GM11168 (cell line): ENCODE results near the gene PCYOX1L.

Source experiments
- in situ Hi-C: fragments of 300-500 bp; cut with MboI; formaldehyde crosslinking; loops from one replicate; pipeline ENCODE4 v1.12.0; 2022; ENCODE audit warnings: low sequenced_read_pairs; ENCODE audit not compliant: unreplicated experiment

The PCYOX1L gene

GRCh38 chr5:149333711-149334443 lies 24.0 kb upstream of the PCYOX1L start:
- in situ Hi-C loops: no loop called here

GRCh38 chr5:149337736-149338135 lies 20.1 kb upstream of the PCYOX1L start:
- in situ Hi-C loops: no loop called here

- in situ Hi-C loops: no loop called here
Observed at GRCh38 chr5:149338364-149338763, 19.5 kb upstream of the PCYOX1L start.

- in situ Hi-C loops: no loop called here
Observed at GRCh38 chr5:149340920-149341319, 16.9 kb upstream of the PCYOX1L start.

GRCh38 chr5:149341876-149342275 lies 16.0 kb upstream of the PCYOX1L start:
- in situ Hi-C loops: no loop called here

GRCh38 chr5:149344151-149344550 lies 13.7 kb upstream of the PCYOX1L start:
- in situ Hi-C loops: no loop called here

GRCh38 chr5:149345147-149345891 lies 12.5 kb upstream of the PCYOX1L start, which contains the start of gene GRPEL2:
Gene GRPEL2, plus strand, starts transcription at chr5:149345499. Its CDS starts 41 bp downstream, at chr5:149345540.
- in situ Hi-C loops: no loop called here

- in situ Hi-C loops: no loop called here
Observed at GRCh38 chr5:149345892-149346222, 12.0 kb upstream of the PCYOX1L start.

GRCh38 chr5:149348518-149348917 lies 9.3 kb upstream of the PCYOX1L start:
- in situ Hi-C loops: no loop called here

- in situ Hi-C loops: no loop called here
Observed at GRCh38 chr5:149349382-149349781, 8.5 kb upstream of the PCYOX1L start.

- in situ Hi-C loops: no loop called here
Observed at GRCh38 chr5:149352169-149352568, 5.7 kb upstream of the PCYOX1L start.

GRCh38 chr5:149353911-149354310 lies 3.9 kb upstream of the PCYOX1L start:
- in situ Hi-C loops: no loop called here

- in situ Hi-C loops: no loop called here
Observed at GRCh38 chr5:149355688-149356087, 2.2 kb upstream of the PCYOX1L start.

- in situ Hi-C loops: no loop called here
Observed at GRCh38 chr5:149356391-149356790, 1.5 kb upstream of the PCYOX1L start.

- in situ Hi-C loops: no loop called here
Observed at GRCh38 chr5:149358294-149358651, 427 bp downstream of the PCYOX1L start.

GRCh38 chr5:149358868-149359495 lies 1.1 kb downstream of the PCYOX1L start:
- in situ Hi-C loops: no loop called here

GRCh38 chr5:149360272-149360671 lies 2.4 kb downstream of the PCYOX1L start:
- in situ Hi-C loops: no loop called here

GRCh38 chr5:149362541-149362940 lies 4.7 kb downstream of the PCYOX1L start:
- in situ Hi-C loops: no loop called here

GRCh38 chr5:149363358-149363757 lies 5.5 kb downstream of the PCYOX1L start:
- in situ Hi-C loops: no loop called here

- in situ Hi-C loops: no loop called here
Observed at GRCh38 chr5:149363936-149364335, 6.1 kb downstream of the PCYOX1L start.

- in situ Hi-C loops: no loop called here
Observed at GRCh38 chr5:149364719-149365118, 6.9 kb downstream of the PCYOX1L start.
